Body of pancreas (tissue), 4 donors: Measurements from ENCODE around the gene C2CD5.

Experiments used
- POLR2A ChIP-seq, 3 donors: fragments of 450-650 bp; IDR thresholded peaks; one replicate each; pipeline ENCODE4 v1.6.1; 2016; ENCODE audit warnings: antibody characterized with exemption in 3 of 3, mild to moderate bottlenecking in 2 of 3
- TF ChIP-seq, protein P1 (sequence below), 7 experiments: fragments of 450-650 bp in 4 of 7; fragments of 200-600 bp in 3 of 7; sonication (generic) in 3 of 7; IDR thresholded peaks; one replicate each; pipeline ENCODE4 v1.5.1; 2016 to 2019; ENCODE audit warnings: antibody characterized with exemption in 7 of 7

DNA sequence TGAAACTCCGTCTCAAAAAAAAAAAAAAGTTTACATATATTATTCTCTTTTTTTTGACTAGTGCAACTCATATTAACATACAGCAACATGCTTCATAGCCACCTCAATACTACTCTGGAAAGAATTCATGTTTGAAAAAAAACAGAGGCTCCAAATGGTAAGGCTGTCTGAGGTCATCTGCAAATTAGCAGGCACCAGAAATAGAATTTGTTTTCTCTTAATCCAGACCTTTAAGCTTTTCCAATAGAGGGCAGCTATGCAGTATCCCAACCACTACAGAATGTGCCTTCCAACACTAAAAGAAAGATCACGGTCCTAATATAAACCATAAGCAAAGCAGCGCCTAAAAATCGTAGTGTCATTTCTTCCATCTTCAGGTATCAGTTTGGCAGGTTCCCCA lies 12.0 kb downstream of the C2CD5 start:
- TF ChIP-seq, protein P1, sequence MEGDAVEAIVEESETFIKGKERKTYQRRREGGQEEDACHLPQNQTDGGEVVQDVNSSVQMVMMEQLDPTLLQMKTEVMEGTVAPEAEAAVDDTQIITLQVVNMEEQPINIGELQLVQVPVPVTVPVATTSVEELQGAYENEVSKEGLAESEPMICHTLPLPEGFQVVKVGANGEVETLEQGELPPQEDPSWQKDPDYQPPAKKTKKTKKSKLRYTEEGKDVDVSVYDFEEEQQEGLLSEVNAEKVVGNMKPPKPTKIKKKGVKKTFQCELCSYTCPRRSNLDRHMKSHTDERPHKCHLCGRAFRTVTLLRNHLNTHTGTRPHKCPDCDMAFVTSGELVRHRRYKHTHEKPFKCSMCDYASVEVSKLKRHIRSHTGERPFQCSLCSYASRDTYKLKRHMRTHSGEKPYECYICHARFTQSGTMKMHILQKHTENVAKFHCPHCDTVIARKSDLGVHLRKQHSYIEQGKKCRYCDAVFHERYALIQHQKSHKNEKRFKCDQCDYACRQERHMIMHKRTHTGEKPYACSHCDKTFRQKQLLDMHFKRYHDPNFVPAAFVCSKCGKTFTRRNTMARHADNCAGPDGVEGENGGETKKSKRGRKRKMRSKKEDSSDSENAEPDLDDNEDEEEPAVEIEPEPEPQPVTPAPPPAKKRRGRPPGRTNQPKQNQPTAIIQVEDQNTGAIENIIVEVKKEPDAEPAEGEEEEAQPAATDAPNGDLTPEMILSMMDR (IDR thresholded peaks at IDR 0.05) = no peak
- TF ChIP-seq POLR2A (IDR thresholded peaks at IDR 0.05) = no peak
